HL-60/S4 treated with phorbol 12-myristate 13-acetate at 8.2 ng/mL for 4 days and 3 days (cell line): Measurements from ENCODE around the gene CERK.

ENCODE experiments used
- in situ Hi-C: fragments of 300-500 bp; cut with MboI; formaldehyde crosslinking; loops from 2 replicates; pipeline ENCODE4 v1.15.0; 2022; ENCODE audit warnings: low sequenced_read_pairs

CERK gene

GRCh38 chr22:46681010-46681409 is 57.0 kb downstream of the CERK start:
- in situ Hi-C loops, result loop anchor here (10.0 to 25.0 kb wide), 2 partner anchors 116 to 319 kb away; no protein-coding TSS in a partner anchor

DNA sequence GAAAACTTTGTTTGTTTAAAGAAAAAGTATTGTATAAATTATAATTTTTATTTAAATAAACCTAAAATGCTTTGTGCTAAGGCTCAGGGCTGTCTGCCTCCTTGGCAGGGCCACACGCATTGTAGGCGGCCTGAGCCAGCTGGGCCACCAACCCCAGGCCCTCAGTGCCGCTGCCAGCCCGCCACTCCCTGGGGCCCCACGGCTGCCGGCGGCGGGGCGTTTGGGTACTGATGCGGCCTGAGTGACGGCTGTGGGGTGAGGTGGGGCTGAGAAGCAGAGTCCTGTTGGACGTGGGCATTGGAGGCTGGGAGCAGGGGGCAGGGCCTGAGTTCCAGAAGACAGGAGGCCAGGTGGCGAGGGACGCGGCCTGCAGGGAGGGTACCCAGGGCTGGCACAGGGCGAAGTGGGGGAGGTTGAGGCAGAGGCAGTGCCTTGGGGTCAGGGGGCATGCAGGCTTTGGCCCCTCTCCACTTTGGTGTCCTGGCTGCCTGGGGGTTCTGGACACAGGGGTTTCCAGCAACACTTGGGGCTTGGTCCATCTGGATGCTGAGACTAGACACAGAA is 58.3 kb downstream of the CERK start:
- in situ Hi-C loops, result loop anchor here (10.0 to 25.0 kb wide), 2 partner anchors 115 to 317 kb away; no protein-coding TSS in a partner anchor

- in situ Hi-C loops, result loop anchor here (25.0 kb wide), 1 partner anchor 317 kb away; no protein-coding TSS in a partner anchor
These were observed 59.0 kb downstream of the CERK start for GRCh38 chr22:46678785-46679700.

- in situ Hi-C loops, result loop anchor here (25.0 kb wide), 1 partner anchor 316 kb away; no protein-coding TSS in a partner anchor
These were observed 59.9 kb downstream of the CERK start for GRCh38 chr22:46678003-46678657.

GRCh38 chr22:46677323-46678002 is 60.6 kb downstream of the CERK start:
- in situ Hi-C loops, result loop anchor here (25.0 kb wide), 1 partner anchor 315 kb away; no protein-coding TSS in a partner anchor

DNA sequence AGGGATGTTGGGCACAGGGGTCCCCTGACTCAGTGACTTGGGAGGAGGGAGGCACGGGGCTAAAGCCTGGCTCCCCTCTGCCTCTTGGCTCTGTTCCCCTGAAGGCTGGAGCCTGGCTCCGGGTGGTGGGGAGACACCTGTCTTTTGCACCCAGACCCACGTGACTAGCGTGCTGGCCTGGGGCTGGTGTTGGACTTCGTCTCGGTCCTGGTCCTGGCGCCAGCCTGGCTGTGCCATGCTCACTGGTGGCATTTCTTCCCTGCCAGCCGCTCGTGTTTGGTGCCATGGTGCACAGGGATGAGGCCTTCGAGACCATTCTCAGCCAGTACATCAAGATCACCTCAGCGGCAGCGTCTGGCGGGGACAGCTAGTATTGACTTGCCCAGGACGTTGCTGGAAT is 61.2 kb downstream of the CERK start:
- in situ Hi-C loops, result loop anchor here (25.0 kb wide), 1 partner anchor 315 kb away; no protein-coding TSS in a partner anchor

GRCh38 chr22:46676479-46676878 is 61.6 kb downstream of the CERK start:
- in situ Hi-C loops, result loop anchor here (25.0 kb wide), 1 partner anchor 314 kb away; no protein-coding TSS in a partner anchor

GRCh38 chr22:46675938-46676337 is 62.1 kb downstream of the CERK start:
- in situ Hi-C loops, result loop anchor here (25.0 kb wide), 1 partner anchor 314 kb away; no protein-coding TSS in a partner anchor

GRCh38 chr22:46675479-46675878 is 62.6 kb downstream of the CERK start:
- in situ Hi-C loops, result loop anchor here (25.0 kb wide), 1 partner anchor 313 kb away; no protein-coding TSS in a partner anchor

- in situ Hi-C loops, result loop anchor here (25.0 kb wide), 1 partner anchor 313 kb away; no protein-coding TSS in a partner anchor
These were observed 63.1 kb downstream of the CERK start for GRCh38 chr22:46674906-46675305.

DNA sequence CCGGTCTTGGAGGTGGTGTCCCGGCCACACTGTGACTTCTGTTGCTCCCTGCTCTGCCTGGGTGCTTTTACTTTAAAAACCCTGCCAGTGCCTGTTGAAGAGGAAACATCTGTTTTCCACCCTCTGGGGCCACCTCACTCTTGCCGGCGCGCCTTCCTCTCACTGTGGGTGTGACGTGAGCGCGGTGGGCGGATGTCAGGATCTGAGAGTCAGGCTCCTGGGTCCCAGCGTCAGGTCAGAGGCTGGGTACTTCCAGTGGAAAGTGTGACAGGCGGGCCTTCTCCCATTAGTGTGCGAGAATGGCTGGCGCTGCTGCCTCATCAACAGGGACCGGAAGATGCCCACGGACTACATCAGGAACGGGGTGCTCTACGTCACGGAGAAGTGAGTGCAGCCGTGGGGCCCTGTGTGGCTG is 63.7 kb downstream of the CERK start:
- in situ Hi-C loops, result no loop called here

DNA sequence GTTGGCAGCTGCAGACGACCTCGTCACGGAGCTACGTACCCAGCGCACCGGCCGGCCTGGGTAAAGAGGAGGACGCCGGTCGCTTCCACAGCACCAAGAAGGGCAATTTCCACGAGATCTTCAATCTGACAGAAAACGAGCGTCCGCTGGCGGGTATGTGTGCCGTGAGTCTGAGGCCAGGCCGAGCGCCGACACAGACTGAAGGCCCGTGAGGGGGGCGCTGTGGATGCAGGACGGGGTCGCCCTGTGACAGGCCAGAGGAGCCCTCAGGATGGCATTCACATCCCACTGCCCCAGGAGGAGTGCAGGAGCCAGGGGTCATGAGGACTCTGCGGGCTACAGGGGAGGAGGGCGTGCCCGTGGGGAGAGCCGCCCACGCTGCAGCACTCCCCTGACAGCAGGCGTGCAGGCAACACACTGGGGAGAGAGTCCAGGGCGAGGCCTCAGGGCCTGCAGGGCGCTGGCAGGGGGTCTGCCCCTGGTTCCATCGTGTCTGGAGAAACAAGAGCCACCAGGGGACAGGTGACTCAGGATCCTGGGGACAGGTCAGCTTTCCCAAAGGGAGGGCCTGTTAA is 64.3 kb downstream of the CERK start:
- in situ Hi-C loops, result no loop called here

GRCh38 chr22:46673205-46673604 is 64.8 kb downstream of the CERK start:
- in situ Hi-C loops, result no loop called here

DNA sequence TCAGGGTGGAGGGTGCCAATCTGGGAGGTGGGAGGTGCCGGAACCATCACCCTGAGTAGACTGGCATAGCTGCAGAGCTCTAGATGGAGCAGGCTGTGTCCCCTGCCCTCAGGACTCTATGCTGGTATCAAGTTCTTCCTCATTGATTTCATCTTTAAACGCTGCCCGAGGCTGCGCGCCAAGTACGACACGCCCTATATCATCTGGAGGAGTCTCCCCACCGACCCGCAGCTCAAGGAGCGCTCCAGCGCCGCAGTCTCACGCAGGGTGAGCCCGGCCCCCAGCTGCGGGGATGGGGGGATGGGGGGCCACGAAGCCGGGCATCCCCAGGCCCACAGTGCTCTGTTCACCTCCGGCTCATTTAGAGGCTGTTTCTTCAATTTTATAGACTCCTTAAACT is 65.3 kb downstream of the CERK start:
- in situ Hi-C loops, result no loop called here

DNA sequence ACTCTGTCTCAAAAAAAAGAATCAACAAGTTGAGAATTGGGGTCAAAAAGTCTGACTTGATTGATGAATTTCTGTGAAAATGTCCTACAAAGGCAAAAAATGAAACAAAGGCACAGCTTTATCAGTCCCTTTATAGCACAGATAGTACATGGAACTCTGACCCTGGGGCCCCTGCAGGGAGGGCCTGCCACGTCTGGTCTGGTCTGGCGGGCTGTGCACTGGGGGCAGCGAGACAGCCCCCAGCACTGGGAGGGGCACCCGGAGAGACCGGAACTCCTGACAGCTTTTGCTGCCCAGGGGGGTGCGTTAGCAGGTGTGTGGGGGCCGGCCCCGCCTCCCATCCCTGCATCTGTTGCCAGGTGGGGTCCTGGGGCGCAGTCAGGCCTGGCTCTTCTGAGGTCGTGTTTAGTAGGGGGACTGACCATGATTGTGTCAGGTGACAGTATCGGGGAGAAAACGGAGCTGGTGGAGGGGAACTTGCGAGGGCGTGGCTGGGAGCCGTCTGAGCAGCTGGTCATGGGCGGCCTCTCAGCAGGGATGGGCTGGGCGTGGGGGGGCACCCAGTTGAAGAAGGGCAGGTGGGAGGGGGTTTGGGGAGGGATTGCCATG is 66.1 kb downstream of the CERK start:
- in situ Hi-C loops, result no loop called here

DNA sequence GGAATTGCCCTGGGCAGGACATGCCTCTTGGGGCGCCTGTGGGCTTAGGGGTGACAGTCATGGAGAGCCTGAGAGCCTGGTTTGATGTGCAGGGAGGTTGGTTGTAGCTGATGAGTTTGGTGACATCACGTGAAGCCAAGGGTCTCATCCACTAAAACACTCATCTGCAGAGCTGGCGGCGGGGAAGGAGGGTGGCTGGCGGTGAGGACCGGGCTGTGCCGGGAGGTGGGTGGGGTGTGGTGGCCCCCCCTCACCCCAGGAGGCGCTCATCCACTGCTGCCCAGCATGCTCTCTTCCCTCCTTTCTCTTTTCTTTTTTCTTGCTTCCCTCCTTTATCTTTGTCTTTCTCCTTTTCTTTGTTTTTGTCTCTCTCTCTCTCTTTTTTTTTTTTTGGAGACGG is 68.9 kb downstream of the CERK start:
- in situ Hi-C loops, result no loop called here

DNA sequence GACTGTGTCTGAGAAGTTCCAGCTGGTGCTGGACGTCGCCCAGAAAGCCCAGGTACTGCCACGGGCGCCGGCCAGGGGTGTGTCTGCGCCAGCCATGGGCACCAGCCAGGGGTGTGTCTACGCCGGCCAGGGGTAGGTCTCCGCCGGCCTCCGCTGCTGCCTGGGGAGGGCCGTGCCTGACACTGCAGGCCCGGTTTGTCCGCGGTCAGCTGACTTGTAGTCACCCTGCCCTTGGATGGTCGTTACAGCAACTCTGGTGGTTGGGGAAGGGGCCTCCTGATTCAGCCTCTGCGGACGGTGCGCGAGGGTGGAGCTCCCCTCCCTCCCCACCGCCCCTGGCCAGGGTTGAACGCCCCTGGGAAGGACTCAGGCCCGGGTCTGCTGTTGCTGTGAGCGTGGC is 69.9 kb downstream of the CERK start:
- in situ Hi-C loops, result no loop called here

- in situ Hi-C loops, result no loop called here
These were observed 70.8 kb downstream of the CERK start for GRCh38 chr22:46667245-46667623.

DNA sequence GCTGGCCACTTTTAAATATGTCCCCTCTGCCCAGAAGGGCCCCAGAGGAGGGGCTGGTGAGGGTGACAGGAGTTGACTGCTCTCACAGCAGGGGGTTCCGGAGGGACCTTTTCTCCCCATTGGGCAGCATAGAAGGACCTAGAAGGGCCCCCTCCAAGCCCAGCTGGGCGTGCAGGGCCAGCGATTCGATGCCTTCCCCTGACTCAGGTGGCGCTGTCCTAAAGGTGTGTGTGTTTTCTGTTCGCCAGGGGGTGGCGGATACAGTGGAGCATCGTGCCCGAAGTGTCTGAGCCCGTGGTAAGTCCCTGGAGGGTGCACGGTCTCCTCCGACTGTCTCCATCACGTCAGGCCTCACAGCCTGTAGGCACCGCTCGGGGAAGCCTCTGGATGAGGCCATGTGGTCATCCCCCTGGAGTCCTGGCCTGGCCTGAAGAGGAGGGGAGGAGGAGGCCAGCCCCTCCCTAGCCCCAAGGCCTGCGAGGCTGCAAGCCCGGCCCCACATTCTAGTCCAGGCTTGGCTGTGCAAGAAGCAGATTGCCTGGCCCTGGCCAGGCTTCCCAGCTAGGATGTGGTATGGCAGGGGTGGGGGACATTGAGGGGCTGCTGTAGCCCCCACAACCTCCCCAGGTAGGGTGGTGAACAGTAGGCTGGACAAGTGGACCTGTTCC is 71.3 kb downstream of the CERK start:
- in situ Hi-C loops, result no loop called here
